ENCODE measurements around the gene CDADC1.

The CDADC1 gene

GRCh38 chr13:49297338-49297737 is 49.6 kb downstream of the CDADC1 start:
- no peak for DNase-seq

- DNase-seq: no peak
These were observed 50.7 kb downstream of the CDADC1 start for GRCh38 chr13:49298416-49298815.

GRCh38 chr13:49298903-49299605 is 51.3 kb downstream of the CDADC1 start:
- DNase-seq: no peak

GRCh38 chr13:49300276-49300675 is 52.6 kb downstream of the CDADC1 start:
- no peak for DNase-seq

GRCh38 chr13:49300739-49301589 is 53.2 kb downstream of the CDADC1 start:
- DNase-seq: peak; percentile 77

- no peak for DNase-seq
These were observed 54.5 kb downstream of the CDADC1 start for GRCh38 chr13:49302222-49302621.

GRCh38 chr13:49302817-49303216 is 55.1 kb downstream of the CDADC1 start:
- DNase-seq: no peak

- DNase-seq: no peak
These were observed 56.0 kb downstream of the CDADC1 start for GRCh38 chr13:49303533-49304252.

- DNase-seq: no peak
These were observed 56.6 kb downstream of the CDADC1 start for GRCh38 chr13:49304356-49304755.

GRCh38 chr13:49304763-49305700 is 57.3 kb downstream of the CDADC1 start:
- DNase-seq: no peak

- DNase-seq: no peak
These were observed 58.2 kb downstream of the CDADC1 start for GRCh38 chr13:49305792-49306425.

- no peak for DNase-seq
These were observed 59.6 kb downstream of the CDADC1 start for GRCh38 chr13:49307365-49307764.

GRCh38 chr13:49308097-49308875 is 60.6 kb downstream of the CDADC1 start:
- no peak for DNase-seq

GRCh38 chr13:49308921-49309408 is 61.2 kb downstream of the CDADC1 start:
- no peak for DNase-seq

GRCh38 chr13:49310251-49310650 is 62.5 kb downstream of the CDADC1 start:
- no peak for DNase-seq

- no peak for DNase-seq
These were observed 64.1 kb downstream of the CDADC1 start for GRCh38 chr13:49311816-49312215.

GRCh38 chr13:49314344-49314882 is 66.7 kb downstream of the CDADC1 start:
- DNase-seq: no peak

- DNase-seq: no peak
These were observed 67.4 kb downstream of the CDADC1 start for GRCh38 chr13:49315036-49315565.

GRCh38 chr13:49315756-49316482 is 68.2 kb downstream of the CDADC1 start:
- DNase-seq: no peak

GRCh38 chr13:49319551-49319950 is 71.8 kb downstream of the CDADC1 start:
- no peak for DNase-seq
